Measurements from ENCODE around the gene FYN. TPM values are rescaled to one million over a fixed set of nuclear protein-coding genes. Genes with fewer than 3 reads are reported as not detected.

The FYN gene
- total and polyA plus RNA-seq, 4 donors, result 11.2 to 28.3 (median 19.7) TPM

DNA sequence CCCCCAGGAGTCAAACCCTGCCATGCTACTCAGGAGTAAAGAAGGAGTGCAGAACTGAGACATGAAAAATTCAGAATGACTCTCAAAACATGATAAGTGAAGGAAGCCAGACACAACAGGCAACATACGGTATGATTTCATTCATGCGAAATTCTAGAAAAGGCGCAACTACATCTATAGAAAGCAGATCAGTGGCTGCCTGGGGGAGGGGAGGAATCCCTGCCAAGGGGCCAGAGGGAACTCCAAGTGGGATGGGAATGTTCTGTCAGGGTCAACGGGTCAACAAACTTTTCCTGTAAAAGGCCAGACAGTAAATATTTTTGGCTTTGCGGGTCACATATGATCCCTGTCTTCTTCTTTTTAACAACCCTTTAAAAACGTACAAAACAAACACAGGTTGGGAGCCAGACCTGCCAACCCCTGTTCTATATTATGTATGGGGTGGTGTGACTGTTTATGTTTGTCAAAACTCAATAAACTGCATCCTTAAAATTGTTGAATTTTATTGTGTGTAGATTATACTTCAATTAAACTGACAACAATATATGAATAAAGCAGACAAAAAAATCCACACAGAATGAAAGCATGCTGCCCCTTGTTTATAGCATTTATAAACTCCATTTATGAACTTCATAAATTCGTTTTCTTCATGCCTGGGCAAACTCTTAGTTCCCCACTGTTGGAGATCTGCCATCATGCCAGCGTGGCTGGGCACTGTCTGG is 211.0 kb downstream of the FYN start:
- peak overlapping the region; percentile 63 to 71 for H3K27ac ChIP-seq (ENCODE audit: low read depth in 1 of 2, low read length in 2 of 2)
- no peaks in the 10 kb centered on the region for H3K36me3 ChIP-seq (ENCODE audit: control insufficient read depth in 4 of 4, insufficient read depth in 3 of 4, low read depth in 1 of 4, low read length in 3 of 4)
- no peaks in the 10 kb centered on the region for H3K27me3 ChIP-seq (ENCODE audit: control insufficient read depth in 4 of 4, insufficient read depth in 4 of 4, low read length in 3 of 4)
- no peak for TF ChIP-seq RAD21 (IDR thresholded peaks at IDR 0.05)
- TF ChIP-seq, protein P1, sequence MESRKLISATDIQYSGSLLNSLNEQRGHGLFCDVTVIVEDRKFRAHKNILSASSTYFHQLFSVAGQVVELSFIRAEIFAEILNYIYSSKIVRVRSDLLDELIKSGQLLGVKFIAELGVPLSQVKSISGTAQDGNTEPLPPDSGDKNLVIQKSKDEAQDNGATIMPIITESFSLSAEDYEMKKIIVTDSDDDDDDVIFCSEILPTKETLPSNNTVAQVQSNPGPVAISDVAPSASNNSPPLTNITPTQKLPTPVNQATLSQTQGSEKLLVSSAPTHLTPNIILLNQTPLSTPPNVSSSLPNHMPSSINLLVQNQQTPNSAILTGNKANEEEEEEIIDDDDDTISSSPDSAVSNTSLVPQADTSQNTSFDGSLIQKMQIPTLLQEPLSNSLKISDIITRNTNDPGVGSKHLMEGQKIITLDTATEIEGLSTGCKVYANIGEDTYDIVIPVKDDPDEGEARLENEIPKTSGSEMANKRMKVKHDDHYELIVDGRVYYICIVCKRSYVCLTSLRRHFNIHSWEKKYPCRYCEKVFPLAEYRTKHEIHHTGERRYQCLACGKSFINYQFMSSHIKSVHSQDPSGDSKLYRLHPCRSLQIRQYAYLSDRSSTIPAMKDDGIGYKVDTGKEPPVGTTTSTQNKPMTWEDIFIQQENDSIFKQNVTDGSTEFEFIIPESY (IDR thresholded peaks at IDR 0.05), result no peak
- TF ChIP-seq NR2F2 (IDR thresholded peaks at IDR 0.05), result peak; percentile 78
- TF ChIP-seq FOXA1 (IDR thresholded peaks at IDR 0.05), result no peak
- TF ChIP-seq RXRA (IDR thresholded peaks at IDR 0.05), result peak; percentile 28 to 61
- no peak for TF ChIP-seq EGR1 (IDR thresholded peaks at IDR 0.05; ENCODE audit: low read depth in 2 of 2)
- TF ChIP-seq, protein P2, sequence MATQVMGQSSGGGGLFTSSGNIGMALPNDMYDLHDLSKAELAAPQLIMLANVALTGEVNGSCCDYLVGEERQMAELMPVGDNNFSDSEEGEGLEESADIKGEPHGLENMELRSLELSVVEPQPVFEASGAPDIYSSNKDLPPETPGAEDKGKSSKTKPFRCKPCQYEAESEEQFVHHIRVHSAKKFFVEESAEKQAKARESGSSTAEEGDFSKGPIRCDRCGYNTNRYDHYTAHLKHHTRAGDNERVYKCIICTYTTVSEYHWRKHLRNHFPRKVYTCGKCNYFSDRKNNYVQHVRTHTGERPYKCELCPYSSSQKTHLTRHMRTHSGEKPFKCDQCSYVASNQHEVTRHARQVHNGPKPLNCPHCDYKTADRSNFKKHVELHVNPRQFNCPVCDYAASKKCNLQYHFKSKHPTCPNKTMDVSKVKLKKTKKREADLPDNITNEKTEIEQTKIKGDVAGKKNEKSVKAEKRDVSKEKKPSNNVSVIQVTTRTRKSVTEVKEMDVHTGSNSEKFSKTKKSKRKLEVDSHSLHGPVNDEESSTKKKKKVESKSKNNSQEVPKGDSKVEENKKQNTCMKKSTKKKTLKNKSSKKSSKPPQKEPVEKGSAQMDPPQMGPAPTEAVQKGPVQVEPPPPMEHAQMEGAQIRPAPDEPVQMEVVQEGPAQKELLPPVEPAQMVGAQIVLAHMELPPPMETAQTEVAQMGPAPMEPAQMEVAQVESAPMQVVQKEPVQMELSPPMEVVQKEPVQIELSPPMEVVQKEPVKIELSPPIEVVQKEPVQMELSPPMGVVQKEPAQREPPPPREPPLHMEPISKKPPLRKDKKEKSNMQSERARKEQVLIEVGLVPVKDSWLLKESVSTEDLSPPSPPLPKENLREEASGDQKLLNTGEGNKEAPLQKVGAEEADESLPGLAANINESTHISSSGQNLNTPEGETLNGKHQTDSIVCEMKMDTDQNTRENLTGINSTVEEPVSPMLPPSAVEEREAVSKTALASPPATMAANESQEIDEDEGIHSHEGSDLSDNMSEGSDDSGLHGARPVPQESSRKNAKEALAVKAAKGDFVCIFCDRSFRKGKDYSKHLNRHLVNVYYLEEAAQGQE (IDR thresholded peaks at IDR 0.05), result peak; percentile 37
- TF ChIP-seq GABPA (IDR thresholded peaks at IDR 0.05 in 1 of 2, conservative IDR thresholded peaks at IDR 0.05 in 1 of 2), result no peak
- no peak overlapping the region for H3K9ac ChIP-seq (ENCODE audit: low read depth in 1 of 2, low read length in 2 of 2)
- 44% methylated on average over 8 of the region's 8 CpGs for WGBS
- H3K4me1 ChIP-seq (ENCODE audit: control insufficient read depth in 4 of 4, insufficient read depth in 4 of 4, low read length in 3 of 4), result peaks cover 8 to 30% (median 18%) of the 10 kb centered on the region in 4 donors
- no peak for DNase-seq (ENCODE audit: low spot score)
- no peak overlapping the region for H3K4me3 ChIP-seq (ENCODE audit: low read depth in 1 of 3, low read length in 3 of 3)
- H3K9me3 ChIP-seq (ENCODE audit: control insufficient read depth in 4 of 4, low read length in 3 of 4), result no peaks in the 10 kb centered on the region

DNA sequence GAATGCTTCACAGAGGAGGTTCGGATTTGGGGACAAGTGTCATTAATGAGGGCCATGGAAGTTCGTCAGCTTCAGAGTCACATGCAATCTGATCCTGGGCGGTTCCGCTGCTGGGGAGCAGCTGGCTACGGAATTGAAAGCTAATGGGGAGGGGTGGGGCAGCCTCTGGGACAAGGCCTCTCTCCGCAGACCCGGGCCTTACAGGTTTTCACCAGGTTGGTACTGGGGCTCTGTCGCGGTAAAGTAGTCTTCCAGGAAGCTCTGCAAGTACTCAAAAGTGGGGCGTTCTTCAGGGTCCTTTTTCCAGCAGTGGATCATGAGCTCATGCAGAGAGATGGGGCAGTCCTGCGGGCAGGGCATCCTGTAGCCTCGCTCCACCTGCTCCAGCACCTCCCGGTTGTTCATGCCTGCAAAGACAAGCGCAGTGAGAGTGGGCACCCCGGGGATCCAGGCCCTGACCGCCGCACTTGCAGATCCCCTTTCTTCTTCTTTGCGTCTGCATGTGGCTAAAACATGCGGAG is 211.7 kb downstream of the FYN start:
- H3K9me3 ChIP-seq (ENCODE audit: control insufficient read depth in 4 of 4, low read length in 3 of 4), result no peaks in the 10 kb centered on the region
- H3K27me3 ChIP-seq (ENCODE audit: control insufficient read depth in 4 of 4, insufficient read depth in 4 of 4, low read length in 3 of 4), result no peaks in the 10 kb centered on the region
- no peaks in the 10 kb centered on the region for H3K36me3 ChIP-seq (ENCODE audit: control insufficient read depth in 4 of 4, insufficient read depth in 3 of 4, low read depth in 1 of 4, low read length in 3 of 4)
- WGBS, result 50% methylated on average over 19 of the region's 19 CpGs
- peaks cover 8 to 31% (median 18%) of the 10 kb centered on the region in 4 donors for H3K4me1 ChIP-seq (ENCODE audit: control insufficient read depth in 4 of 4, insufficient read depth in 4 of 4, low read length in 3 of 4)
- TF ChIP-seq, protein P3, sequence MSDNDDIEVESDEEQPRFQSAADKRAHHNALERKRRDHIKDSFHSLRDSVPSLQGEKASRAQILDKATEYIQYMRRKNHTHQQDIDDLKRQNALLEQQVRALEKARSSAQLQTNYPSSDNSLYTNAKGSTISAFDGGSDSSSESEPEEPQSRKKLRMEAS (IDR thresholded peaks at IDR 0.05), result peak; percentile 27
- TF ChIP-seq TAF1 (conservative IDR thresholded peaks at IDR 0.05) (no peak), HNF4A (conservative IDR thresholded peaks at IDR 0.05) (no peak), RXRA (IDR thresholded peaks at IDR 0.05) (peak; percentile 24 to 39), YY1 (IDR thresholded peaks at IDR 0.05) (peak; percentile 61), RAD21 (IDR thresholded peaks at IDR 0.05) (peak in 1 of 2 donors; percentile 34), JUND (IDR thresholded peaks at IDR 0.05) (no peak), HNF4G (IDR thresholded peaks at IDR 0.05) (no peak)
- TF ChIP-seq, protein P2 (IDR thresholded peaks at IDR 0.05), result no peak
- no peak overlapping the region for H3K9ac ChIP-seq (ENCODE audit: low read depth in 1 of 2, low read length in 2 of 2)
- H3K4me3 ChIP-seq (ENCODE audit: low read depth in 1 of 3, low read length in 3 of 3), result peak overlapping the region in 1 of 3 donors; percentile 24
- H3K27ac ChIP-seq (ENCODE audit: low read depth in 1 of 2, low read length in 2 of 2), result peak overlapping the region; percentile 39 to 63
- no peak for DNase-seq (ENCODE audit: low spot score)
